Caco-2 (cell line): Measurements from ENCODE around the gene PDZD2. TPM values are rescaled to one million over a fixed set of nuclear protein-coding genes. Genes with fewer than 3 reads are reported as not detected.

Experiments
- BruUV-seq: library from RNA; stranded (reverse); fragments of 400-500 nt; replicated peaks from 2 replicates; lab custom pipeline; 2021; lab: Mats Ljungman, UMichigan
- CTCF ChIA-PET: fragments of 300-600 bp; sonication (Branson Sonifier 250); formaldehyde crosslinking; loops from one replicate; lab custom pipeline; 2022; ENCODE audit warnings: antibody characterized with exemption; lab: Charles Lee
- POLR2A ChIA-PET: fragments of 300-600 bp; sonication (Branson Sonifier 250); formaldehyde crosslinking; loops from one replicate; lab custom pipeline; 2022; ENCODE audit warnings: antibody characterized with exemption; lab: Charles Lee
- DNase-seq, 2 experiments: peaks; one replicate each; pipeline versions ENCODE4 v3.0.0 to v3.0.0-alpha.2; 2020 to 2022
- H3K27me3 ChIP-seq: replicated peaks from 2 replicates; pipeline ENCODE4 v1.6.0; 2011; ENCODE audit warnings: low read length; ENCODE audit not compliant: control insufficient read depth, insufficient read depth
- H3K36me3 ChIP-seq: 2 replicates; pipeline ENCODE4 v1.5.1; 2011; ENCODE audit warnings: low read length; ENCODE audit not compliant: control insufficient read depth, insufficient read depth
- H3K4me1 ChIP-seq: fragments of 250-450 bp; sonication (Bioruptor Pico); 2 replicates; pipeline ENCODE4 v1.5.1; 2020; ENCODE audit warnings: mild to moderate bottlenecking
- H3K4me3 ChIP-seq: 2 replicates; pipeline ENCODE4 v1.5.1; 2011; ENCODE audit warnings: low read depth, mild to moderate bottlenecking, control low read depth, low read length
- H3K9me3 ChIP-seq: fragments of 250-450 bp; sonication (Bioruptor Pico); 2 replicates; pipeline ENCODE4 v1.5.1; 2020; ENCODE audit warnings: mild to moderate bottlenecking, moderate library complexity
- H3K27ac Mint-ChIP-seq: one replicate; pipeline ENCODE4 v1.8.0; 2022; ENCODE audit warnings: mixed read lengths; ENCODE audit not compliant: unreplicated experiment
- H3K27me3 Mint-ChIP-seq: one replicate; pipeline ENCODE4 v1.8.0; 2022; ENCODE audit warnings: mixed read lengths; ENCODE audit not compliant: insufficient read depth, unreplicated experiment
- H3K36me3 Mint-ChIP-seq: one replicate; pipeline ENCODE4 v1.8.0; 2022; ENCODE audit warnings: mild to moderate bottlenecking, mixed read lengths; ENCODE audit not compliant: insufficient read depth, unreplicated experiment
- H3K4me1 Mint-ChIP-seq: one replicate; pipeline ENCODE4 v1.8.0; 2022; ENCODE audit warnings: low read depth, mixed read lengths; ENCODE audit not compliant: unreplicated experiment
- H3K4me3 Mint-ChIP-seq: one replicate; pipeline ENCODE4 v1.8.0; 2022; ENCODE audit warnings: mild to moderate bottlenecking, moderate library complexity, mixed read lengths; ENCODE audit not compliant: unreplicated experiment
- H3K9me3 Mint-ChIP-seq: one replicate; pipeline ENCODE4 v1.8.0; 2022; ENCODE audit warnings: mixed read lengths; ENCODE audit not compliant: unreplicated experiment
- intact Hi-C: fragments of 100-400 bp; cut with micrococcal nuclease; formaldehyde crosslinking; loops from one replicate; pipeline ENCODE4 v1.10.0; 2022; ENCODE audit not compliant: unreplicated experiment
- total RNA-seq: library from RNA; stranded (reverse); gene quantifications from 2 replicates; pipeline ENCODE4 v1.2.3, GENCODE V29; 2022
- TF ChIP-seq, protein P1 (sequence below), 2 experiments: fragments of 200-600 bp in 1 of 2; IDR thresholded peaks; 1 replicate in 1 of 2; 2 replicates in 1 of 2; pipeline versions ENCODE4 v1.5.1 to v1.8.0; 2011 to 2022; ENCODE audit warnings: antibody characterized with exemption in 1 of 2, control low read depth in 1 of 2, inconsistent platforms in 1 of 2, low read depth in 1 of 2, low read length in 1 of 2, mild to moderate bottlenecking in 1 of 2, moderate library complexity in 1 of 2; ENCODE audit not compliant: insufficient read depth in 1 of 2, severe bottlenecking in 1 of 2, unreplicated experiment in 1 of 2

PDZD2 gene
- total RNA-seq, 1 experiment from 2014 or later: 0.16 TPM

DNA sequence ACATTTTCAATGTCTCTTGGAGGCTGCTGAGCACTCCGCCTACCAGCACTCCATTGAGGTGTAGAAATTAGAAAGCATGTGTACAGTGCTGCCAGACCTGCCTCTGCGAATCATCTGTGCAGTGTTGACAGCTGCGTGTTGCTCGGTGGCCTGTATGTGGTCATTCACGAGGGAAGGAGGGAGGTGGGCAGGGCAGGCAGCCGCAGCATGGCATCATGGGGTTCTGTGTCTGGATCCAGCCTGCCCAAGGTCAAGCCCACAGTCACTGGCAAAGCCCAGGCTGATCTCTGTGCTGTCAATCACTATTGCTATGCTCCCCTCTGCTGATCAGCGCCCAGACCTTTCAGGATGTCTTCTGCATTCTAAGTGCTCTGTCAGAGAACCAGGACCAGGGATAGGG is 8.0 kb upstream of the PDZD2 start:
- BruUV-seq: no TSS peak
- Histone ChIP-seq H3K36me3 (no peaks in the 10 kb centered on the region), H3K4me1 (no peaks in the 10 kb centered on the region), H3K4me3 (no peak overlapping the region), H3K9me3 (no peaks in the 10 kb centered on the region), H3K27me3 (no peaks in the 10 kb centered on the region; the same call in 1 of the 2 replicates)
- H3K4me3 Mint-ChIP-seq: no peak overlapping the region
- CTCF ChIA-PET: no interaction called here
- H3K36me3 Mint-ChIP-seq: no peaks in the 10 kb centered on the region
- POLR2A ChIA-PET: no interaction called here
- intact Hi-C loops: no loop called here
- no peaks in the 10 kb centered on the region for H3K9me3 Mint-ChIP-seq
- no peak overlapping the region for H3K27ac Mint-ChIP-seq
- no peaks in the 10 kb centered on the region for H3K4me1 Mint-ChIP-seq
- no peak for DNase-seq
- TF ChIP-seq, protein P1, sequence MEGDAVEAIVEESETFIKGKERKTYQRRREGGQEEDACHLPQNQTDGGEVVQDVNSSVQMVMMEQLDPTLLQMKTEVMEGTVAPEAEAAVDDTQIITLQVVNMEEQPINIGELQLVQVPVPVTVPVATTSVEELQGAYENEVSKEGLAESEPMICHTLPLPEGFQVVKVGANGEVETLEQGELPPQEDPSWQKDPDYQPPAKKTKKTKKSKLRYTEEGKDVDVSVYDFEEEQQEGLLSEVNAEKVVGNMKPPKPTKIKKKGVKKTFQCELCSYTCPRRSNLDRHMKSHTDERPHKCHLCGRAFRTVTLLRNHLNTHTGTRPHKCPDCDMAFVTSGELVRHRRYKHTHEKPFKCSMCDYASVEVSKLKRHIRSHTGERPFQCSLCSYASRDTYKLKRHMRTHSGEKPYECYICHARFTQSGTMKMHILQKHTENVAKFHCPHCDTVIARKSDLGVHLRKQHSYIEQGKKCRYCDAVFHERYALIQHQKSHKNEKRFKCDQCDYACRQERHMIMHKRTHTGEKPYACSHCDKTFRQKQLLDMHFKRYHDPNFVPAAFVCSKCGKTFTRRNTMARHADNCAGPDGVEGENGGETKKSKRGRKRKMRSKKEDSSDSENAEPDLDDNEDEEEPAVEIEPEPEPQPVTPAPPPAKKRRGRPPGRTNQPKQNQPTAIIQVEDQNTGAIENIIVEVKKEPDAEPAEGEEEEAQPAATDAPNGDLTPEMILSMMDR (IDR thresholded peaks at IDR 0.05; ENCODE audit: insufficient read depth in 1 of 2, low read depth in 1 of 2, low read length in 1 of 2, severe bottlenecking in 1 of 2, unreplicated experiment in 1 of 2): no peak
- H3K27me3 Mint-ChIP-seq: peaks cover 19% of the 10 kb centered on the region

DNA sequence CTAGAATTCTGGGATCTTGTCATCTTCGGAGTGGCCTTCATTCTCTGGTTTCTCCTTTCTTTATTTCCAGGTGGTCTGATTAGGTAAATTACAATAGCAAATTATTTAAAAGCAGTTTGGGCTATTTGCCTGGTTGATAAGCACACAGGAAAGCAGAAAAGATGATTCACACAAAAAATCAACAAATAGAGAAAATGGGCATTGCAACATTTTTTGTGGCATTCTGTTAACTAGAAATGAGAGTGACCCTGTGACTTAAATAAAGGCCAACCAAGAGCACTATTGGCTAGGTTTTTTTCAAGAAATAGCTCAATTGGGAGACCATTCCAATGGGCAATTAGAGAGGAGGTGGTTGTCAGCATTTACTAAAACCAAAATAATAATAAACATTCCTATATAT is 6.5 kb upstream of the PDZD2 start:
- Histone ChIP-seq H3K27me3 (no peaks in the 10 kb centered on the region; the same call in 1 of the 2 replicates), H3K4me1 (no peaks in the 10 kb centered on the region), H3K4me3 (no peak overlapping the region), H3K9me3 (no peaks in the 10 kb centered on the region), H3K36me3 (no peaks in the 10 kb centered on the region)
- H3K4me1 Mint-ChIP-seq: no peaks in the 10 kb centered on the region
- H3K9me3 Mint-ChIP-seq: no peaks in the 10 kb centered on the region
- intact Hi-C loops: no loop called here
- POLR2A ChIA-PET: no interaction called here
- H3K36me3 Mint-ChIP-seq: no peaks in the 10 kb centered on the region
- H3K27me3 Mint-ChIP-seq: peaks cover 23% of the 10 kb centered on the region
- H3K4me3 Mint-ChIP-seq: no peak overlapping the region
- CTCF ChIA-PET: no interaction called here
- DNase-seq: no peak
- H3K27ac Mint-ChIP-seq: no peak overlapping the region
- TF ChIP-seq, protein P1 (IDR thresholded peaks at IDR 0.05; ENCODE audit: insufficient read depth in 1 of 2, low read depth in 1 of 2, low read length in 1 of 2, severe bottlenecking in 1 of 2, unreplicated experiment in 1 of 2): no peak
- no TSS peak for BruUV-seq

DNA sequence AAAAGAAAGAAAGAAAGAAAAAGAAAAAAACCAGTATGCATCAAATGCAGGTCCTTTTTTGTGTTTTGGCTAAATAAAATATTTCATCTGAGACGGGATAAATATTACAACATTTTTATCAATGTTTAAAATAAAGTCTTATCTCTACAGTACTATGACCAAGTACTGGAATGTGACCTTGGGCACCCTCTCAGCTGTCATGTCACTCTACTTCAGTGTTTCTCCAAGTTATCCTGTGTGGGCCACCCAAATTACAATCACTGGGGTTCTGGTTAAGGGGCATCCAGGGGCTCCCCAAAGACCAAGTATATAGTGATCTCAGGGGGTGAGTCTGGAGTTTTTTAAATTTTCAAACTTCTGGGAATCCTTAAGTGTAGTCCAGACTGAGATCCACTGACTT is 3.5 kb upstream of the PDZD2 start:
- Mint-ChIP-seq H3K9me3 (no peaks in the 10 kb centered on the region), H3K36me3 (no peaks in the 10 kb centered on the region)
- no peak for DNase-seq

More for the DNA sequence above, 3.5 kb upstream of the PDZD2 start:
- Mint-ChIP-seq H3K4me1 (peaks cover 6% of the 10 kb centered on the region), H3K27me3 (peaks cover 14% of the 10 kb centered on the region), H3K27ac (no peak overlapping the region), H3K4me3 (no peak overlapping the region)
- TF ChIP-seq, protein P1 (IDR thresholded peaks at IDR 0.05; ENCODE audit: insufficient read depth in 1 of 2, low read depth in 1 of 2, low read length in 1 of 2, severe bottlenecking in 1 of 2, unreplicated experiment in 1 of 2): no peak
- intact Hi-C loops: no loop called here
- no peaks in the 10 kb centered on the region; the same call in none of the 2 replicates for H3K27me3 ChIP-seq
- ChIA-PET POLR2A (no interaction called here), CTCF (no interaction called here)
- no peaks in the 10 kb centered on the region for H3K36me3 ChIP-seq
- peaks cover 6% of the 10 kb centered on the region; the same call in 1 of the 2 replicates for H3K4me1 ChIP-seq
- no peak overlapping the region for H3K4me3 ChIP-seq
- BruUV-seq: no TSS peak
- H3K9me3 ChIP-seq: no peaks in the 10 kb centered on the region
